Chondrocyte (in vitro differentiated cells): Measurements from ENCODE around the gene GRM7. TPM values are rescaled to one million over a fixed set of nuclear protein-coding genes. Genes with fewer than 3 reads are reported as not detected.
A peak's percentile ranks its signal among the peaks of the same experiment; 100 is the strongest.

Experiments
- DNase-seq: peaks from one replicate; pipeline ENCODE4 v3.0.0; 2021; ENCODE audit warnings: mixed read lengths, low spot score
- H3K27ac Mint-ChIP-seq: one replicate; pipeline ENCODE4 v1.8.0; 2021; ENCODE audit warnings: mild to moderate bottlenecking, moderate library complexity, mixed read lengths; ENCODE audit not compliant: unreplicated experiment
- H3K27me3 Mint-ChIP-seq: 2 replicates; pipeline ENCODE4 v1.8.0; 2021; ENCODE audit warnings: low read depth, mixed read lengths
- H3K36me3 Mint-ChIP-seq: 2 replicates; pipeline ENCODE4 v1.8.0; 2021; ENCODE audit warnings: low read depth, mixed read lengths
- H3K4me1 Mint-ChIP-seq: 2 replicates; pipeline ENCODE4 v1.8.0; 2021; ENCODE audit warnings: low read depth, mild to moderate bottlenecking, mixed read lengths
- H3K4me3 Mint-ChIP-seq: one replicate; pipeline ENCODE4 v1.8.0; 2021; ENCODE audit warnings: mild to moderate bottlenecking, moderate library complexity, mixed read lengths; ENCODE audit not compliant: unreplicated experiment
- H3K9me3 Mint-ChIP-seq: 2 replicates; pipeline ENCODE4 v1.8.0; 2021; ENCODE audit warnings: low read depth, mixed read lengths
- total RNA-seq: library from RNA; stranded (reverse); gene quantifications from 3 replicates; pipeline ENCODE4 v1.2.1, GENCODE V29; 2021
- TF ChIP-seq, protein P1 (sequence below): fragments of 200-600 bp; sonication (generic); IDR thresholded peaks from 2 replicates; pipeline ENCODE4 v1.5.0; 2021; ENCODE audit warnings: antibody characterized with exemption, mild to moderate bottlenecking, moderate library complexity

Gene GRM7
- total RNA-seq, 1 donor from 2014 or later, result not detected

- Mint-ChIP-seq H3K27ac (no peak overlapping the region), H3K9me3 (no peaks in the 10 kb centered on the region), H3K27me3 (peaks cover 3% of the 10 kb centered on the region), H3K4me1 (no peaks in the 10 kb centered on the region), H3K4me3 (no peak overlapping the region), H3K36me3 (no peaks in the 10 kb centered on the region)
- TF ChIP-seq, protein P1, sequence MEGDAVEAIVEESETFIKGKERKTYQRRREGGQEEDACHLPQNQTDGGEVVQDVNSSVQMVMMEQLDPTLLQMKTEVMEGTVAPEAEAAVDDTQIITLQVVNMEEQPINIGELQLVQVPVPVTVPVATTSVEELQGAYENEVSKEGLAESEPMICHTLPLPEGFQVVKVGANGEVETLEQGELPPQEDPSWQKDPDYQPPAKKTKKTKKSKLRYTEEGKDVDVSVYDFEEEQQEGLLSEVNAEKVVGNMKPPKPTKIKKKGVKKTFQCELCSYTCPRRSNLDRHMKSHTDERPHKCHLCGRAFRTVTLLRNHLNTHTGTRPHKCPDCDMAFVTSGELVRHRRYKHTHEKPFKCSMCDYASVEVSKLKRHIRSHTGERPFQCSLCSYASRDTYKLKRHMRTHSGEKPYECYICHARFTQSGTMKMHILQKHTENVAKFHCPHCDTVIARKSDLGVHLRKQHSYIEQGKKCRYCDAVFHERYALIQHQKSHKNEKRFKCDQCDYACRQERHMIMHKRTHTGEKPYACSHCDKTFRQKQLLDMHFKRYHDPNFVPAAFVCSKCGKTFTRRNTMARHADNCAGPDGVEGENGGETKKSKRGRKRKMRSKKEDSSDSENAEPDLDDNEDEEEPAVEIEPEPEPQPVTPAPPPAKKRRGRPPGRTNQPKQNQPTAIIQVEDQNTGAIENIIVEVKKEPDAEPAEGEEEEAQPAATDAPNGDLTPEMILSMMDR, result no peak
- DNase-seq, result no peak
Measured at GRCh38 chr3:7275396-7275795, 414.5 kb downstream of the GRM7 start.

GRCh38 chr3:7280318-7280717 lies 419.4 kb downstream of the GRM7 start:
- Mint-ChIP-seq H3K4me1 (no peaks in the 10 kb centered on the region), H3K36me3 (no peaks in the 10 kb centered on the region), H3K27ac (no peak overlapping the region), H3K4me3 (no peak overlapping the region), H3K27me3 (peaks cover 5% of the 10 kb centered on the region), H3K9me3 (no peaks in the 10 kb centered on the region)
- DNase-seq, result no peak
- TF ChIP-seq, protein P1, result no peak

DNA sequence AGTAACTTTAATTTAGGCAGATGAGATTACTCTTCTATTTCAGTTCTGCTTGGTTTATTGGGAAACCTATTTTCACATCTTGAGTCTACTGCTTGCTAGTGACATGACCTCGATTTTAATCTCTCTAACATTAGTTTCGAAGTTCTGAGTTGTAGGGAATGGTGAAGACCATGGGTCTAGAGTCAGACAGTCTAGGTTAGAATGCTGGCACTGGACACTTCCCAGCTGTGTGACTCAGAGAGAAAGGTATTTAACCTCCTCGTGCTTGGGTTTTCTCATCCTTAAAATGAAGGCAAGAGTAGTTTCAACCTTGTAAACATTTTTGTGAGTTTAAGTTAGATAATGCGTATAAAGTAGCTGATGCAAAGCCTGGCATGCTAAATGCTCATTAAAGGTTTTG lies 422.1 kb downstream of the GRM7 start:
- no peak overlapping the region for H3K27ac Mint-ChIP-seq
- no peak for DNase-seq
- H3K36me3 Mint-ChIP-seq, result no peaks in the 10 kb centered on the region
- H3K27me3 Mint-ChIP-seq, result peaks cover 5% of the 10 kb centered on the region
- H3K9me3 Mint-ChIP-seq, result no peaks in the 10 kb centered on the region
- no peak overlapping the region for H3K4me3 Mint-ChIP-seq
- TF ChIP-seq, protein P1, result no peak
- no peaks in the 10 kb centered on the region for H3K4me1 Mint-ChIP-seq

DNA sequence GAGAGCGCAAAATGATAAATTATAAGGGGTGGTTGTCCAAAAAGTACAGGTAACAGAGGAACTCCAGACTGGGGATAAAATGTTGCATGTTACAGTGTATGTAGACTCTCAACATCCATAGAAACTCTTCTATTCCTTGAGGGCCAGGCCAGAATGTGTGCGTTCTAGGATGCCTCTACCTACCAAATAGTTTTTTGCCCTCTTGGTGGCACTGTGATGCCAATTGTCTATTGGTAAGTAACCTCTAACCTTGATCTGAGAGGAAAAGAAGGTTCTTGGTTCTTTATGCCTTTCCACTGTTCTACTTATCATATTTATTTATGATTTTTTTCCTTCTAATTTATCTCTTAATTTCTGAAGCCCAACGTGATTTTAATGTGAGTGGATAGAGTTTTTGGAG lies 424.6 kb downstream of the GRM7 start:
- H3K4me1 Mint-ChIP-seq, result no peaks in the 10 kb centered on the region
- H3K27me3 Mint-ChIP-seq, result peaks cover 3% of the 10 kb centered on the region
- no peak overlapping the region for H3K4me3 Mint-ChIP-seq
- DNase-seq, result no peak
- TF ChIP-seq, protein P1, result peak; percentile 67
- no peak overlapping the region for H3K27ac Mint-ChIP-seq
- no peaks in the 10 kb centered on the region for H3K9me3 Mint-ChIP-seq
- no peaks in the 10 kb centered on the region for H3K36me3 Mint-ChIP-seq

DNA sequence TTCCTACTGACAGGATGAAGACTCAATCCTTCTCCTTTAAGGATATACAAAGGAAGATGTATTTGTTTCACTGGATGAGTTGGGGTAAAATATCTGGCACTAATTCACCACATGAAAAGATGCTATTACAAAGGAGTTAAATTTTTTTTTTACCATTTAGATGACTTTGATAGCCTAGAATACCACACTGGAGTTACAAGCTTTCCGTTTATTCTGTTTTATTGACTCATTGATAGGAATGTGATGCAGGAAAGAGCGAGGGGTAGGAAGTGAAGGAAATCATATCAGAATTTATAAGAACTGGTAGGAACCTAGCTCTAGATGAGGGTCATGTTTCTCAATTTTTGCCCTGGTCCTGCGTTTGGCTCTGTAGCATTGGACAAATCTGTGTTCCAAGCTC lies 427.2 kb downstream of the GRM7 start:
- Mint-ChIP-seq H3K27ac (no peak overlapping the region), H3K4me1 (no peaks in the 10 kb centered on the region), H3K4me3 (no peak overlapping the region)

More for the DNA sequence above, 427.2 kb downstream of the GRM7 start:
- TF ChIP-seq, protein P1, result no peak
- DNase-seq, result no peak
- Mint-ChIP-seq H3K36me3 (no peaks in the 10 kb centered on the region), H3K9me3 (no peaks in the 10 kb centered on the region), H3K27me3 (peaks cover 2% of the 10 kb centered on the region)
